HepG2 (cell line): ENCODE results near the gene PODN. TPM values are rescaled to one million over a fixed set of nuclear protein-coding genes. Genes with fewer than 3 reads are reported as not detected.

Experiments used
- AHR ChIP-seq: IDR thresholded peaks from 2 replicates; pipeline ENCODE4 v1.6.1; 2018; ENCODE audit warnings: missing genetic modification reagents, missing compliant biosample characterization
- GPN1 ChIP-seq: sonication (generic); formaldehyde crosslinking; IDR thresholded peaks from 2 replicates; pipeline ENCODE4 v1.5.1; 2020; ENCODE audit warnings: missing genetic modification reagents, borderline replicate concordance
- HNRNPLL ChIP-seq: fragments of 200-400 bp; formaldehyde crosslinking; IDR thresholded peaks from 2 replicates; pipeline ENCODE4 v1.6.1; 2017; ENCODE audit warnings: mild to moderate bottlenecking, low read depth, low read length; ENCODE audit not compliant: poor library complexity, severe bottlenecking
- MYC ChIP-seq: sonication (generic); formaldehyde crosslinking; IDR thresholded peaks from 2 replicates; pipeline ENCODE4 v1.9.0; 2021; ENCODE audit warnings: missing genetic modification reagents, borderline replicate concordance
- NFE2 ChIP-seq: sonication (generic); formaldehyde crosslinking; IDR thresholded peaks from 2 replicates; pipeline ENCODE4 v1.4.0; 2020; ENCODE audit warnings: missing genetic modification reagents
- NFYB ChIP-seq: sonication (generic); formaldehyde crosslinking; IDR thresholded peaks from 2 replicates; pipeline ENCODE4 v1.4.0; 2020; ENCODE audit warnings: missing genetic modification reagents
- PITX1 ChIP-seq: sonication (generic); formaldehyde crosslinking; IDR thresholded peaks from 2 replicates; pipeline ENCODE4 v1.5.1; 2020; ENCODE audit warnings: mild to moderate bottlenecking, missing genetic modification reagents
- SCMH1 ChIP-seq: sonication (generic); formaldehyde crosslinking; IDR thresholded peaks from 2 replicates; pipeline ENCODE4 v1.9.0; 2021; ENCODE audit warnings: missing genetic modification reagents, mild to moderate bottlenecking, borderline replicate concordance
- SOX13 ChIP-seq, 3 experiments: fragments of 450-650 bp in 1 of 3; sonication (generic) in 1 of 3; formaldehyde crosslinking in 1 of 3; IDR thresholded peaks in 2 of 3; conservative IDR thresholded peaks in 1 of 3; 2 replicates each; pipeline versions ENCODE4 v1.5.0 to v1.6.1; 2016 to 2020; ENCODE audit warnings: antibody characterized with exemption in 1 of 3, mild to moderate bottlenecking in 1 of 3, missing compliant biosample characterization in 1 of 3, missing genetic modification reagents in 1 of 3, moderate library complexity in 1 of 3
- SP140L ChIP-seq: sonication (generic); formaldehyde crosslinking; IDR thresholded peaks from 2 replicates; pipeline ENCODE4 v1.4.0; 2020; ENCODE audit warnings: missing genetic modification reagents, borderline replicate concordance
- ZBTB7B ChIP-seq: sonication (generic); formaldehyde crosslinking; IDR thresholded peaks from 2 replicates; pipeline ENCODE4 v1.4.0; 2020; ENCODE audit warnings: missing genetic modification reagents
- ZFP1 ChIP-seq: IDR thresholded peaks from 2 replicates; pipeline ENCODE4 v1.6.1; 2016
- ZNF326 ChIP-seq: sonication (generic); formaldehyde crosslinking; IDR thresholded peaks from 2 replicates; pipeline ENCODE4 v1.4.0; 2020; ENCODE audit warnings: missing genetic modification reagents, borderline replicate concordance
- ZNF333 ChIP-seq: sonication (generic); formaldehyde crosslinking; IDR thresholded peaks from 2 replicates; pipeline ENCODE4 v1.4.0; 2020; ENCODE audit warnings: mild to moderate bottlenecking, missing genetic modification reagents, borderline replicate concordance
- ZNF337 ChIP-seq: sonication (generic); formaldehyde crosslinking; IDR thresholded peaks from 2 replicates; pipeline ENCODE4 v1.5.1; 2020; ENCODE audit warnings: missing genetic modification reagents, low read depth, mild to moderate bottlenecking, borderline replicate concordance
- ZNF564 ChIP-seq: sonication (generic); formaldehyde crosslinking; IDR thresholded peaks from 2 replicates; pipeline ENCODE4 v1.8.1; 2023; ENCODE audit warnings: mild to moderate bottlenecking, missing genetic modification reagents
- ZSCAN20 ChIP-seq: sonication (generic); formaldehyde crosslinking; IDR thresholded peaks from 2 replicates; pipeline ENCODE4 v1.4.0; 2020; ENCODE audit warnings: missing genetic modification reagents, mild to moderate bottlenecking, borderline replicate concordance
- polyA plus RNA-seq, 8 experiments: library from polyadenylated mRNA; depleted of rRNA in 3 of 8; stranded (reverse) in 7 of 8; unstranded in 1 of 8; fragments of >200 nt; fragmentation: Illumina TruSeq in 4 of 8; extraction: Trizol in 4 of 8; gene quantifications; 2 replicates each; pipeline versions ENCODE4 v1.2.1 to v1.2.3, GENCODE V29; 2011 to 2016; ENCODE audit warnings: low read depth in 4 of 8, missing spikeins in 1 of 8, mixed read lengths in 1 of 8; ENCODE audit not compliant: insufficient read depth in 1 of 8
- total RNA-seq, 5 experiments: library from RNA; depleted of rRNA; stranded (reverse); fragments of >200 nt; fragmentation: Illumina TruSeq; extraction: Trizol; gene quantifications; 2 replicates each; pipeline ENCODE4 v1.2.3, GENCODE V29; 2016; ENCODE audit warnings: low read depth in 1 of 5
- TF ChIP-seq, protein P1 (sequence below): sonication (generic); formaldehyde crosslinking; IDR thresholded peaks from 2 replicates; pipeline ENCODE4 v1.5.1; 2020; ENCODE audit warnings: mild to moderate bottlenecking, missing genetic modification reagents, moderate library complexity
- TF ChIP-seq, protein P2 (sequence below): sonication (generic); formaldehyde crosslinking; IDR thresholded peaks from 2 replicates; pipeline ENCODE4 v1.4.0; 2020; ENCODE audit warnings: mild to moderate bottlenecking, missing genetic modification reagents
- TF ChIP-seq, protein P3 (sequence below): sonication (generic); formaldehyde crosslinking; IDR thresholded peaks from 2 replicates; pipeline ENCODE4 v1.5.1; 2020; ENCODE audit warnings: missing genetic modification reagents, mild to moderate bottlenecking, borderline replicate concordance
- TF ChIP-seq, protein P4 (sequence below): sonication (generic); formaldehyde crosslinking; IDR thresholded peaks from 2 replicates; pipeline ENCODE4 v1.5.1; 2020; ENCODE audit warnings: missing genetic modification reagents, mild to moderate bottlenecking, borderline replicate concordance

Gene PODN
- total and polyA plus RNA-seq, 2 of the 13 experiments (the other 11 are each of a cell fraction or from before 2014, with no cell fraction given): 0.13 TPM; not detected in 1

DNA sequence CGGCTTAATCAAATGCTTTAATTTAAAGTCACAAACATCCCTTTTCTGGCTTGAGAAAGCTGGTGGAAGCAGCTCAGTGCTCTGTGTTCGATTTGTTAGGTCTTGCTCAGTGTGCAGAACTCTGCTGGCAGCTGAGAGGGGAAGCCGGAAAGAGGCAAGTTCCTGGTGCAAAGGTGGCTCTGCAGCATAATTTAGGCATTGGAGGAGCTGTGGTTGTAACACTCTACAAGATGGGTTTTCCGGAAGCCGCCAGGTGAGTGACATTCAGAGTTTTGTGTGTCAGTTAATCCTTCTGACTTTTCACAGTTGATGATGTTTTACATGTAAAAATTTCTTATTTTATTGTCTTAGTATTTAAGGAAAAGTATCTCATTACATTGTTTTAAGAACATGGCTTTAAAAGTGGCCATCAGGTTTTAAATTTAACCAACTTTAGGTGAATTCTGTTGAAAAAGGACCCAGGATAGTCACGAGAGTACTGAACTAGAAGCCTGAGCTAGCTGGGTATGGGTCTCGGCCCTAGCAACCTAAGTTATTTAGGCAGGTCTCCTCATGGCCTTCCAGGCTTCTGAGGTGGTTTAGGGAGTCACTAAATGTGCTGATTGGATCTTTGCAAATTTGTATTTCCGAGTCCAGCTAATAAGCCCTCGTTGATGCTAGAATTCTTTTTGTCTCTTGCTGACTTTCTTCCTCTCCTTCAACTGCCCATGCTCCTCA, 47.1 kb upstream of the PODN start (continued):
- TF ChIP-seq ZSCAN20 (CRISPR knock-in tag) (no peak), PITX1 (CRISPR knock-in tag) (peak; percentile 50; the same call in 1 of the 2 replicates), NFYB (CRISPR knock-in tag) (peak; percentile 44), AHR (CRISPR knock-in tag) (no peak), ZBTB7B (CRISPR knock-in tag) (peak; percentile 29; the same call in 1 of the 2 replicates), SOX13 (IDR thresholded peaks at IDR 0.05) (no peak), SOX13 (CRISPR knock-in tag; conservative IDR thresholded peaks at IDR 0.05 in 1 of 2, IDR thresholded peaks at IDR 0.05 in 1 of 2) (peak in 1 of 2 experiments; percentile 58; a peak in 2 of 4 replicates), SCMH1 (CRISPR knock-in tag) (no peak), NFE2 (CRISPR knock-in tag) (no peak), ZNF333 (CRISPR knock-in tag) (no peak), SP140L (CRISPR knock-in tag) (peak; percentile 82; the same call in 1 of the 2 replicates), ZNF337 (CRISPR knock-in tag) (0 out of 2 replicates have a peak, but pooled peaks have one; percentile 33), MYC (CRISPR knock-in tag) (peak; percentile 23; the same call in 1 of the 2 replicates), HNRNPLL (no peak), ZNF564 (CRISPR knock-in tag) (no peak), GPN1 (CRISPR knock-in tag) (no peak), ZFP1 (CRISPR knock-in tag) (peak; percentile 75; the same call in 1 of the 2 replicates), ZNF326 (CRISPR knock-in tag) (no peak)
- TF ChIP-seq, protein P1, sequence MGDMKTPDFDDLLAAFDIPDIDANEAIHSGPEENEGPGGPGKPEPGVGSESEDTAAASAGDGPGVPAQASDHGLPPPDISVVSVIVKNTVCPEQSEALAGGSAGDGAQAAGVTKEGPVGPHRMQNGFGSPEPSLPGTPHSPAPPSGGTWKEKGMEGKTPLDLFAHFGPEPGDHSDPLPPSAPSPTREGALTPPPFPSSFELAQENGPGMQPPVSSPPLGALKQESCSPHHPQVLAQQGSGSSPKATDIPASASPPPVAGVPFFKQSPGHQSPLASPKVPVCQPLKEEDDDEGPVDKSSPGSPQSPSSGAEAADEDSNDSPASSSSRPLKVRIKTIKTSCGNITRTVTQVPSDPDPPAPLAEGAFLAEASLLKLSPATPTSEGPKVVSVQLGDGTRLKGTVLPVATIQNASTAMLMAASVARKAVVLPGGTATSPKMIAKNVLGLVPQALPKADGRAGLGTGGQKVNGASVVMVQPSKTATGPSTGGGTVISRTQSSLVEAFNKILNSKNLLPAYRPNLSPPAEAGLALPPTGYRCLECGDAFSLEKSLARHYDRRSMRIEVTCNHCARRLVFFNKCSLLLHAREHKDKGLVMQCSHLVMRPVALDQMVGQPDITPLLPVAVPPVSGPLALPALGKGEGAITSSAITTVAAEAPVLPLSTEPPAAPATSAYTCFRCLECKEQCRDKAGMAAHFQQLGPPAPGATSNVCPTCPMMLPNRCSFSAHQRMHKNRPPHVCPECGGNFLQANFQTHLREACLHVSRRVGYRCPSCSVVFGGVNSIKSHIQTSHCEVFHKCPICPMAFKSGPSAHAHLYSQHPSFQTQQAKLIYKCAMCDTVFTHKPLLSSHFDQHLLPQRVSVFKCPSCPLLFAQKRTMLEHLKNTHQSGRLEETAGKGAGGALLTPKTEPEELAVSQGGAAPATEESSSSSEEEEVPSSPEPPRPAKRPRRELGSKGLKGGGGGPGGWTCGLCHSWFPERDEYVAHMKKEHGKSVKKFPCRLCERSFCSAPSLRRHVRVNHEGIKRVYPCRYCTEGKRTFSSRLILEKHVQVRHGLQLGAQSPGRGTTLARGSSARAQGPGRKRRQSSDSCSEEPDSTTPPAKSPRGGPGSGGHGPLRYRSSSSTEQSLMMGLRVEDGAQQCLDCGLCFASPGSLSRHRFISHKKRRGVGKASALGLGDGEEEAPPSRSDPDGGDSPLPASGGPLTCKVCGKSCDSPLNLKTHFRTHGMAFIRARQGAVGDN: no peak
- TF ChIP-seq, protein P2, sequence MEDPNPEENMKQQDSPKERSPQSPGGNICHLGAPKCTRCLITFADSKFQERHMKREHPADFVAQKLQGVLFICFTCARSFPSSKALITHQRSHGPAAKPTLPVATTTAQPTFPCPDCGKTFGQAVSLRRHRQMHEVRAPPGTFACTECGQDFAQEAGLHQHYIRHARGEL (CRISPR knock-in tag): no peak
- TF ChIP-seq, protein P3, sequence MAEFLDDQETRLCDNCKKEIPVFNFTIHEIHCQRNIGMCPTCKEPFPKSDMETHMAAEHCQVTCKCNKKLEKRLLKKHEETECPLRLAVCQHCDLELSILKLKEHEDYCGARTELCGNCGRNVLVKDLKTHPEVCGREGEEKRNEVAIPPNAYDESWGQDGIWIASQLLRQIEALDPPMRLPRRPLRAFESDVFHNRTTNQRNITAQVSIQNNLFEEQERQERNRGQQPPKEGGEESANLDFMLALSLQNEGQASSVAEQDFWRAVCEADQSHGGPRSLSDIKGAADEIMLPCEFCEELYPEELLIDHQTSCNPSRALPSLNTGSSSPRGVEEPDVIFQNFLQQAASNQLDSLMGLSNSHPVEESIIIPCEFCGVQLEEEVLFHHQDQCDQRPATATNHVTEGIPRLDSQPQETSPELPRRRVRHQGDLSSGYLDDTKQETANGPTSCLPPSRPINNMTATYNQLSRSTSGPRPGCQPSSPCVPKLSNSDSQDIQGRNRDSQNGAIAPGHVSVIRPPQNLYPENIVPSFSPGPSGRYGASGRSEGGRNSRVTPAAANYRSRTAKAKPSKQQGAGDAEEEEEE (CRISPR knock-in tag): no peak
- TF ChIP-seq, protein P4, sequence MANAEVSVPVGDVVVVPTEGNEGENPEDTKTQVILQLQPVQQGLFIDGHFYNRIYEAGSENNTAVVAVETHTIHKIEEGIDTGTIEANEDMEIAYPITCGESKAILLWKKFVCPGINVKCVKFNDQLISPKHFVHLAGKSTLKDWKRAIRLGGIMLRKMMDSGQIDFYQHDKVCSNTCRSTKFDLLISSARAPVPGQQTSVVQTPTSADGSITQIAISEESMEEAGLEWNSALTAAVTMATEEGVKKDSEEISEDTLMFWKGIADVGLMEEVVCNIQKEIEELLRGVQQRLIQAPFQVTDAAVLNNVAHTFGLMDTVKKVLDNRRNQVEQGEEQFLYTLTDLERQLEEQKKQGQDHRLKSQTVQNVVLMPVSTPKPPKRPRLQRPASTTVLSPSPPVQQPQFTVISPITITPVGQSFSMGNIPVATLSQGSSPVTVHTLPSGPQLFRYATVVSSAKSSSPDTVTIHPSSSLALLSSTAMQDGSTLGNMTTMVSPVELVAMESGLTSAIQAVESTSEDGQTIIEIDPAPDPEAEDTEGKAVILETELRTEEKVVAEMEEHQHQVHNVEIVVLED: peak; percentile 29; the same call in 1 of the 2 replicates
